GM12878 (cell line): ENCODE results near the gene SAYSD1.

Experiments used
- TCF3 ChIP-seq: IDR thresholded peaks from 2 replicates; pipeline ENCODE4 v1.6.1; 2012; ENCODE audit warnings: low read depth, mild to moderate bottlenecking, low read length, borderline replicate concordance; ENCODE audit not compliant: insufficient read depth
- TF ChIP-seq, protein P1 (sequence below), 3 experiments: IDR thresholded peaks in 2 of 3; conservative IDR thresholded peaks in 1 of 3; 2 replicates each; pipeline ENCODE4 v1.5.1; 2011; ENCODE audit warnings: low read depth in 3 of 3, low read length in 3 of 3, mild to moderate bottlenecking in 3 of 3, control low read depth in 2 of 3, moderate library complexity in 2 of 3, inconsistent platforms in 1 of 3, mixed read lengths in 1 of 3; ENCODE audit not compliant: control insufficient read depth in 2 of 3, insufficient read depth in 1 of 3; ENCODE audit errors: extremely low read depth in 1 of 3
- TF ChIP-seq, protein P2 (sequence below): IDR thresholded peaks from 2 replicates; pipeline ENCODE4 v1.6.1; 2012; ENCODE audit warnings: improper control_type of control experiment, low read depth, low read length; ENCODE audit not compliant: insufficient replicate concordance

- TF ChIP-seq, protein P1, sequence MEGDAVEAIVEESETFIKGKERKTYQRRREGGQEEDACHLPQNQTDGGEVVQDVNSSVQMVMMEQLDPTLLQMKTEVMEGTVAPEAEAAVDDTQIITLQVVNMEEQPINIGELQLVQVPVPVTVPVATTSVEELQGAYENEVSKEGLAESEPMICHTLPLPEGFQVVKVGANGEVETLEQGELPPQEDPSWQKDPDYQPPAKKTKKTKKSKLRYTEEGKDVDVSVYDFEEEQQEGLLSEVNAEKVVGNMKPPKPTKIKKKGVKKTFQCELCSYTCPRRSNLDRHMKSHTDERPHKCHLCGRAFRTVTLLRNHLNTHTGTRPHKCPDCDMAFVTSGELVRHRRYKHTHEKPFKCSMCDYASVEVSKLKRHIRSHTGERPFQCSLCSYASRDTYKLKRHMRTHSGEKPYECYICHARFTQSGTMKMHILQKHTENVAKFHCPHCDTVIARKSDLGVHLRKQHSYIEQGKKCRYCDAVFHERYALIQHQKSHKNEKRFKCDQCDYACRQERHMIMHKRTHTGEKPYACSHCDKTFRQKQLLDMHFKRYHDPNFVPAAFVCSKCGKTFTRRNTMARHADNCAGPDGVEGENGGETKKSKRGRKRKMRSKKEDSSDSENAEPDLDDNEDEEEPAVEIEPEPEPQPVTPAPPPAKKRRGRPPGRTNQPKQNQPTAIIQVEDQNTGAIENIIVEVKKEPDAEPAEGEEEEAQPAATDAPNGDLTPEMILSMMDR (IDR thresholded peaks at IDR 0.05 in 2 of 3, conservative IDR thresholded peaks at IDR 0.05 in 1 of 3; ENCODE audit: control insufficient read depth in 2 of 3, extremely low read depth in 1 of 3, insufficient read depth in 1 of 3, low read depth in 3 of 3, low read length in 3 of 3), result no peak
- no peak for TF ChIP-seq TCF3
- TF ChIP-seq, protein P2, sequence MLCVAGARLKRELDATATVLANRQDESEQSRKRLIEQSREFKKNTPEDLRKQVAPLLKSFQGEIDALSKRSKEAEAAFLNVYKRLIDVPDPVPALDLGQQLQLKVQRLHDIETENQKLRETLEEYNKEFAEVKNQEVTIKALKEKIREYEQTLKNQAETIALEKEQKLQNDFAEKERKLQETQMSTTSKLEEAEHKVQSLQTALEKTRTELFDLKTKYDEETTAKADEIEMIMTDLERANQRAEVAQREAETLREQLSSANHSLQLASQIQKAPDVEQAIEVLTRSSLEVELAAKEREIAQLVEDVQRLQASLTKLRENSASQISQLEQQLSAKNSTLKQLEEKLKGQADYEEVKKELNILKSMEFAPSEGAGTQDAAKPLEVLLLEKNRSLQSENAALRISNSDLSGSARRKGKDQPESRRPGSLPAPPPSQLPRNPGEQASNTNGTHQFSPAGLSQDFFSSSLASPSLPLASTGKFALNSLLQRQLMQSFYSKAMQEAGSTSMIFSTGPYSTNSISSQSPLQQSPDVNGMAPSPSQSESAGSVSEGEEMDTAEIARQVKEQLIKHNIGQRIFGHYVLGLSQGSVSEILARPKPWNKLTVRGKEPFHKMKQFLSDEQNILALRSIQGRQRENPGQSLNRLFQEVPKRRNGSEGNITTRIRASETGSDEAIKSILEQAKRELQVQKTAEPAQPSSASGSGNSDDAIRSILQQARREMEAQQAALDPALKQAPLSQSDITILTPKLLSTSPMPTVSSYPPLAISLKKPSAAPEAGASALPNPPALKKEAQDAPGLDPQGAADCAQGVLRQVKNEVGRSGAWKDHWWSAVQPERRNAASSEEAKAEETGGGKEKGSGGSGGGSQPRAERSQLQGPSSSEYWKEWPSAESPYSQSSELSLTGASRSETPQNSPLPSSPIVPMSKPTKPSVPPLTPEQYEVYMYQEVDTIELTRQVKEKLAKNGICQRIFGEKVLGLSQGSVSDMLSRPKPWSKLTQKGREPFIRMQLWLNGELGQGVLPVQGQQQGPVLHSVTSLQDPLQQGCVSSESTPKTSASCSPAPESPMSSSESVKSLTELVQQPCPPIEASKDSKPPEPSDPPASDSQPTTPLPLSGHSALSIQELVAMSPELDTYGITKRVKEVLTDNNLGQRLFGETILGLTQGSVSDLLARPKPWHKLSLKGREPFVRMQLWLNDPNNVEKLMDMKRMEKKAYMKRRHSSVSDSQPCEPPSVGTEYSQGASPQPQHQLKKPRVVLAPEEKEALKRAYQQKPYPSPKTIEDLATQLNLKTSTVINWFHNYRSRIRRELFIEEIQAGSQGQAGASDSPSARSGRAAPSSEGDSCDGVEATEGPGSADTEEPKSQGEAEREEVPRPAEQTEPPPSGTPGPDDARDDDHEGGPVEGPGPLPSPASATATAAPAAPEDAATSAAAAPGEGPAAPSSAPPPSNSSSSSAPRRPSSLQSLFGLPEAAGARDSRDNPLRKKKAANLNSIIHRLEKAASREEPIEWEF, result no peak
Measured at GRCh38 chr6:39156801-39157200, 41.8 kb upstream of the SAYSD1 start.
